ENCODE measurements around the gene FBXO39.
"Not testable (repeated sequence)": the region's sequence is repeated elsewhere in the genome, so short reads cannot be mapped to it uniquely, and the experiment has no call there.

FBXO39 gene
- 0 to 0.49 (median 0.27) reads per million in 4 experiments for total RNA-seq

DNA sequence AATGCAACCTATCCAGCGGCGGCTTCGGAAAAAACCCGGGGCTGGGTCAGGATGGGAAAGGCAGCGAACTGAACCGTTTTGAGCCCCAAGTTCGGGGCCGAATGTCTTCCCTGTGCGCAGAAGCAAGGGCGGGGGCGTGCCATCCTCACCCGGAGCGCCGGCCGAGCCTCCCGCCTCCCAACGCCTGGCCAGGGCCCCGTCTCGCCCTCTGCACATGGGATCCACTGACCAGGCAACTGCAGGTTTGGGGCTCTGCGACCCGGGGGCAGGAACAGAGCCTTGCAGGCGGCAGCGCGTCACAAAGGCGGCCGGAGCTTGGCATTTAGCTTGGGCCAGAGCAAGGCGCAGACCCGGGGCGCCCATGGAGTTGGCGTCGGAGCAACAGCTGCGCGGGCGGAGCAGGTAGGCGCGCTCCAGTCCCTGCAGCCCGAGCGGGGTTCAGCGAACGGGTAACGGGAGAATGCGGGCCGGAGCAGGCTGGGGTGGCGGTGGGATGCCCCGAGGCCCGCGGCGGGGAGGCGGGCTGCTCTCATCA is at the start of gene FBXO39:
TSS of gene FBXO39 (plus strand) at position 345 of the 535 bp plus-strand sequence. CDS start 3,654 bp downstream, outside the sequence.
- no peak for DNase-seq

- DNase-seq, result no peak
Observed at GRCh38 chr17:6729531-6729930, 46.5 kb upstream of the FBXO39 start.

GRCh38 chr17:6746665-6747064 is 29.4 kb upstream of the FBXO39 start:
- not testable (repeated sequence) for DNase-seq

- no peak for DNase-seq
Observed at GRCh38 chr17:6748617-6749016, 27.4 kb upstream of the FBXO39 start.

DNA sequence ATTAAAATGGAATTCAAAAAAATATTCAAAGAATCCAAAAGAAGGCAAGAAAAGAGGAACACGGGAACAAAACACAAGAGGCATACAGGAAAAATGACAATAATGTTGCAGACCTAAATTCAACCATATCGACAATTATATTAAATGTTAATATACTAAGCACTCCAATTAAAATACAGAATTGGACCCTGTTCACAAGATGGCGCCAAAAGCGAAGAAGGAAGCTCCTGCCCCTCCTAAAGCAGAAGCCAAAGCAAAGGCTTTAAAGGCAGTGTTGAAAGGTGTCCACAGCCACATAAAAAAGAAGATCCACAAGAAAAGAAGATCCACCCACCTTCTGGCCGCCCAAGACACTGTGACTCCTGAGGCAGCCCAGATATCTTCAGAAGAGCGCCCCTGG is 26.5 kb upstream of the FBXO39 start:
- DNase-seq, result no peak

DNA sequence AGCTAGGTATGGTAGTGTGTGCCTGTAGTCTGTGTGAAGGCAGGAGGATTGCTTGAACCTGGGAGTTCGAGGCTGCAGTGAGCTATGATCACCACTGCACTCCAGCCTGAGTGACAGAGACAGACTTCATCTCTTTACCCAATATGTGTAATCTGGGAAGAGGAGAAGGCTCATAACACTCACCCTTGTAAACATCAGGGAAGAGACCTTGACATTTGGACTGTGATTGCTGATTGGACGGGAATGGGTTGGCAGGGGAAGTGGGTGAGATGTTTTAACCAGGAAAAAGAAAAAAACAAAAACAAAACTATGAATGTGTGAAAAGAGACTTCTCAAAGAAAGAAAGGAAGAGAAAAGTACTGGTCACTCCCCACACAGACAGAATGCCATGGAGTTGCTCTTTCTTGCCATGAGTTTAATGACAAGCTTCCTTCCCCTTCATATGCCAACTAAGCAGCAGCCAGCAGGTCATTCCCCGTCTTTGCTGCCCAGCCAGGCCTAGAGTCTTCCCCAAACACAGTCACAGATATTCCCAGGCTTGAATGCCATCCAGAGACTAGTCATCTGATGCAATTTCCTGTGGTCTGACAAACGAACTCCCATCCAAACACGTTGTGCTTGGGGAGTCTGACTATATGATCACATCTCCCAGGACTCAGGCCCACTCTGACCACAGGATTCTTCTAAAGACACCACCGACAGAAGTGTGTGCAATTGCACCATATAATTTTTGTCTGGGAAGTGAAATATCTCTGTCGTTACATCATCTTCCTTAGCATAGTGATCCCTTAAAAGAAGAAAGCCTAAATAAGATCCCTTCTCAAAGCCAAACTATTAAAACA is 23.7 kb upstream of the FBXO39 start:
- DNase-seq, result no peak

- DNase-seq, result peak; percentile 6
Observed at GRCh38 chr17:6753006-6753445, 23.0 kb upstream of the FBXO39 start.

DNA sequence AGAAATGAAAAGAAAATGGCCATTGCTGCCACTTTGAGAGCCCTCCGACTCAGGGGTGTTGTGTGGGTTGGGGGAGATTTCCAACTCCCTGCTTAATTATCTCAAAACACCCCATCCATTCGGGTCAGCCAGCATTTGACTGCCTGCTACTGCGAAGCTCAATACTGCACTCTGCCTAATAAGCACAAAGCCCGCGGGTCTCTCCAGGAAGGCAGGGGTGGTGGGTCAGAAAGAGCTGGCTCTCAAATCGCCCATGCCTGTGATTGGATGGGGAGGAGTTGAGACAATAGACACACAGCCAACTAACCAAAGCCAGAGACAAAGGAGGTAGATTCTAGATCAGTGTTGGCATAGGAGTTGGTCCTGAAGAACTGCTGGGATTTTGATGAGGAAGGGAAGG is 22.5 kb upstream of the FBXO39 start:
- no peak for DNase-seq

DNA sequence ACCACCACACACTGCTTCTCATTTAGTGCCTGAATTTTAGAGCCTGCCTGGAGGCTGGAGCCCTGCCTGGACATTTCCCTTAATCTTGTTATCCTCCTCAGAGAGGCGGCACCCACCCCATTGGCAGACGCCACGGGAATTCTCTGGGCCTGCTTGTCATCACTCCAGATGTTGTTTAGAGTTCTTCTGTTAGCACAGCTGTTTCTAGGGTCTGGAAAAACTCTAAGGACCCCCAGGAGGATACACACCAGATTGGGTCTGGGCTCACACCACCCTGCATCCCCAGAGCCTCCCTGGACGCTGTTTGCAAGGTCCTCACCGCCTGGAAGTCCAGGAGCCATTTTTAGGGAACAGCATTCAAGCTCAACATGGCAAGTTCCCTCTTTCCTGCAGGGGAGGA is 20.7 kb upstream of the FBXO39 start:
- DNase-seq, result no peak

DNA sequence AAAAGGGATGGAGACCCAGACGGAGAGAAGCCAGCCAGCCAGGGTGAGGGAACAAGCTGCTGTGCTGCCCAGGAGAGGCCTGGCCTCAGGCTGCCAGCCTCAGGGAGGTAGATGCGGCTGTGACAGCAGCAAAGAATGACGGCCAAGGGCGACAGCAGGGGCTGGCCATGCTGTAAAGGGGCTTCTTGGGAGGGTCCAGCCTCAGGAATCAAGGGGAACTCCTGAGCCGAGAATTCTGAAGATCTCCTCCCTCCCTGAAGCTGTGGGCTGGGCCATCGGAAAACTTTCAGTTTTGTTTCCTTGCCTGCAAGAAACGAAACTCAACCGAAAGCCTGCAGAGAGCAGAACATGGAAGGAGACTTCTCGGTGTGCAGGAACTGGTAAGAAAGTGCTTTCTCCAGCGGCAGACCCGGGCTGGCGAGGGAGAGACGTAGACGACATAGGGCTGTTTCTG is 20.3 kb upstream of the FBXO39 start, which contains the start of gene XAF1:
TSS of gene XAF1 (plus strand) at position 316 of the 454 bp plus-strand sequence. CDS start at position 349, 33 bp downstream.
- peak; percentile 13 for DNase-seq

DNA sequence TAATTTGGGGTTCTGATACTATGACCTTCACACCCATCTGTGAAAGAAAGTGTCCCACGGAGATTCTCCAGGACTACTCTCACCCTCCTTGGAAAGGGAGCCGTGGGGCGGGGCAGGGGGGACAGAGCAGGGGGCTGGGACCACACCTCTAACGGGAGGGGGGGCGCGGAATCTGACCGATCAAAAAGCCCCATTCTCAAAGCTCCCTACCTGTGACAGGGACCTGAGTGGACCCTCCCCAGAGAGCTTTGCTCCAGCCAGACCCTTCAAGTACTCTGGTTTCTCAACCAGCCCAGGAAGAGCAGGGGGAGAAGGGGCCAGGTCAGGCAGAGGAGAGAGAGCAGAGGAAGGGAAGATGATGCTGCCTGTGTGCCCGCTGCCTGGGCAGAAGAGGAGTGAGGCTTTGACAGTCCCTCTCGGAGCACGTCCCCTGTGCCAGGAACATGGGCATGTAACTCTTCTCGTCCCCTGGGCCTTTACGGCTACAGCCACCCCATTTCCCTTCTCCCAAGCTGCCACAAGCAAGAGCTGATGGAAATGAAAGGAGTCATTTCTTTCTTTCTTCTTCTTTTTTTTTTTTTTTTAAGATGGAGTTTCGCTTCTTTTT is 19.5 kb upstream of the FBXO39 start:
- no peak for DNase-seq

DNA sequence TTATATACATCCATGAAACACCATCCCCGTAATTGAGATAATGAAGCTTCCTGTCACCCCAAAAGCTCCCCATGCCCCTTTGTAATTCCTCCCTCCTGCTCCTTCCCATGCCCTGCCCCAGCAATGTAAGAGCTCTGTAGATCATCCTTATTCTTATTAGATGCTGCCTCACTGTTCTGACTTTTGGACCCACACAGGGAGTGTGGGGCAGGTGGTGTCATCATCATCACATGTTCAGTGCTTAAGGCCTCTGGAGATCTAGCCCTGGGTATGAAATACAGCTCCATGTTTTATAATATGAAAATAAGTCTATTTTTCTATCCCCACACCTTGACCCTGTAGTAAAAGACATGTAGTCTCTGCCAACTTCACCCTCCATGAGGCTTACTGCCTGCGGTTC is 18.3 kb upstream of the FBXO39 start:
- no peak for DNase-seq

GRCh38 chr17:6761779-6762178 is 14.2 kb upstream of the FBXO39 start:
- no peak for DNase-seq

DNA sequence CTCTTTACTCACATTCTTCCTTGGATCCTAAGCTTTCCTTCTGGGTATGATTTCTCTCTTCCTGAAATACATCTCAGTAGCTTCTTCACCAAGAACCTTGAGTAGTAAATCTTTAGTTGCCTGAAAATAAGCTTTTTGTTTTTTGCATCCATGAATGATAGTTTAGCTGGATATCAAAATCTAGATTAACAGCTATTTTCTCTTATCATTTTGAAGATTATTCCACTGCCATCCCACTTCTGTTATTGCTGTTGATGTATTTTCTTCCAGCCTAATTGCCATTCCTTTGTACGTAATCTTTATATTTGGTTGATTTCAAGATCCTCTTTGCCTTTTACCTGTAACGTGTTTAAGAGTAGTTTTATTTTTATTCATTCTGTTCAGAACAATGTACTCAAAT is 7.6 kb upstream of the FBXO39 start:
- no peak for DNase-seq

DNA sequence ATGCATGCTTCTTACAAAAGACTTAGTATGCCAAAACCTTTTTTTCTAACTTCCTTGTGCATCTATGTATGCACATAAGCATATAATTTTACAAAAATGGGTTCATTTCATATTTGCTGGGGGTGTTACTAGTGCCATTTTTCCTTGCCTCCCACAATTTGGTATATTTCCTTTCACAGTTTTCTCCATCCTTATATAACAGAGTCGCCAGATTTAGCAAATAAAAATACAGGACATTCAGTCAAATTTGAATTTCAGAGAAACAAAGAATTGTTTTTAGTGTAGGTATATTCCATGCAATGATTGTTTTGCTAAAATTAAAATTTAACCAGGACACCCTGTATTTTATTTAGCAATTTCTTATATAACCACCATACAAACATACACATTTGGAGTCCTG is 4.0 kb upstream of the FBXO39 start:
- no peak for DNase-seq

DNA sequence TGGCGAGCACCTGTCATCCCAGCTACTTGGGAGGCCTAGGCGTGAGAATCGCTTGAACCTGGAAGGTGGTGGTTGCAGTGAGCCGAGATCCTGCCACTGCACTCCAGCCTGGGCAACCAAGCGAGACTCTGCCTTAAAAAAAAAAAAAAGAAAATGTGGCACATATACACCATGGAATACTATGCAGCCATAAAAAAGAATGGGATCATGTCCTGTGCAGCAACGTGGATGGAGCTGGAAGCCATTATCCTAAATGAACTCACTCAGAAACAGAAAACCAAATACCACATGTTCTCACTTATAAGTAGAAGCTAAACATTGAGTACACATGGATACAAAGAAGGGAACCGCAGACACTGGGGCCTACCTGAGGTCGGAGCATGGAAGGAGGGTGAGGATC is 1.1 kb upstream of the FBXO39 start:
- DNase-seq, result not testable (repeated sequence)

DNA sequence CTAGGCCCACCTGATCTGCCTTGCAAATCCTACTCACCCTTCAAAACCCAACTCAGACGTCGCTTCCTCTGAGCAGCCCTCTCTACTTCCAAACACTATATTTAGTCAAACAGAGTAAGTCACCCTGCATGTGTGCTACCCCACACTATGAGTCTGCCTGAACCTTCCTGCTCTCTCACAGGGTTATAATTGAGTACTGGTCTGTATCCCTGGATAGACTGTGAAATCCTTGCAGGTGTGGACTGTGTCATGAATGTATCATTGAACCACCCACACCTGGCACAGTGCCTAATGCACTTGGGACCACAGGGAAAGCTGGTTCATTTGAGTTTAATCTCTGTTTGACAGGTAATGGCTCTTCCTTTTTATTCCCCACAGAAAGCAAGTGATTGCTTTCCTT is 3.4 kb downstream of the FBXO39 start:
- DNase-seq, result no peak

- no peak for DNase-seq
Observed at GRCh38 chr17:6780001-6780400, 4.0 kb downstream of the FBXO39 start.

- no peak for DNase-seq
Observed at GRCh38 chr17:6780886-6781285, 4.9 kb downstream of the FBXO39 start.

DNA sequence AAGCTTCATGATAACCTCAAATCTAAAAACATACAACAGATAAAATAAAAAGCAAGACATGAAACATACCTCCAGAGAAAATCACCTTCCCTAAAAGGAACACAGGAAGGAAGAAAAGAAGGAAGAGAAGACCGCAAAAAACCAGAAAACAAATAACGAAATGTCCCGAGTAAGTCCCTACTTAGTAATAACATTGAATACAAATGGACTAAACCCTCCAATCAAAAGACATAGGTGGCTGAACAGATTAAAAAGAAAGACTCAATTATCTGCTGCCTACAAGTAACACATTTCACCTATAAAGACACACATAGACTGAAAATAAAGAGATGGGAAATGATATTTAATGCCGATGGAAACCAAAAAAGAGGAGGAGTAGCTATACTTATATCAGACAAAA is 6.2 kb downstream of the FBXO39 start:
- DNase-seq, result no peak

DNA sequence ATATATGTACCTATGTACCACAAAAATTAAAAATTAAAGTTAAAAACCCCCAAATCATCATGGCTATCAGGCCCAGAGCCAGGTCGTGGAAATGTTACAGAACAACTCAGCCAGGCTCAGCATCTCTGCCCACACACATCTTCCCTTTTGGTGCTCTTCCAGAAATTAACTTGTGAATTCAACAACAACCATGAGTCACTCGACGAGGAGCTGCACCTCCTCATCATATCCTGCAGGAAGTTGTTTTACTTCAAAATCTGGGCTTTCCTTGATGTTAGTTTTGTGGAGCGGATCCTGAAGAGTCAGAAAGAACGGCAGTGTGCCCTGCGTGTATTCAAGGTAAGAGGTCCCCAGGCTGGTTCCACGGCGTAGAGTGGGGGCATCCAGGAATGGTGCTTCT is 10.6 kb downstream of the FBXO39 start:
- DNase-seq, result no peak

DNA sequence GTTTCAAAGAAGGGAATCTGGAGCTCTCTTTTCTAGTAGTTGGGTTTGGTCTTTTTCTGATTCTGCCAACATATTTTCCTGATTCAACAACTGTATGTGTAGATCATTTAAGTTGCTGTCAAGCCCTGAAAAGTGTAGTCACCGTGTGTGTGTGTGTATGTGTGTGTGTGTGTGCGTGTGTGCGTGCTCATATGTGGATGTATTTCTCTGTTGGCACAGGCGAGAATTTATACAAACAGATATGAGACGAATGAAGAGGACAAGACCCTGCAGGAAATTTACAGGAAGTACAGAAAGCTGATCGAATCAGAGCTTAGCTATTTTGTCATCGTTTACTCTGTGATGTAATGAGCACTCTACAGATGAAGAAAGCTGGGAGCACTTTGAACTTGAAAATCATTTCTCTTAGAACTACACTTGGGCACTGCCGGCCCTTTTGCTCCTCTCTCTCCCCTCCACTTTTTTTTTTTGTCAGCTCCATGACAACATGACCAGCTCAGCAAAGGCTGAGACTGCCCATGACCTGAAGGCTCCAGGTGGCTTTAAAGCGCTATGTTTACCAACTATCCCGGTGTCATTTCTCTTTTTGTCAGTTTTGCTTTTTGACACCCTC is 11.2 kb downstream of the FBXO39 start:
- no peak for DNase-seq

DNA sequence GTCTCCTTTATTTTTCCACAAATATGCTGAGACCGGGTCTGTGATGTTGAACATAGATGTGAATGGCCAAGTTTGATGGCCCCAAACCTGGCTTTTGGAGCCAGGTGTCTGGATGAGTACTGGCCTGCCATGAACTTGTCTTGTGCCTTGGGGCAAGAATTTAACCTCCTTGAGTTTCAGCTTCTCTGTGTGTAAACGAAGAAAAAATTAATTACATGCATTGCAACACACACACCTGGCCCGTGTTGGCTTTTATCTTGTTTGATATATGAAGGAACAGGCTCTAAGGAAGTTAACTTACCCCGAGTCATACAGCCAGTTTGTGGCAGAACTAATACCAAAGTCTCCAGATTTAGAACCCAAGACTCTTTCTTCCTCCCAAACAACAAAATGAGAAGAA is 13.1 kb downstream of the FBXO39 start:
- no peak for DNase-seq
